Left hindlimb (tissue), 1 donor: Measurements from ENCODE around the gene GATA2.

Experiments used
- DNase-seq: peaks from one replicate; pipeline ENCODE4 v3.0.0-alpha.2; 2018

Gene GATA2

GRCh38 chr3:128501431-128501830 lies 8.4 kb upstream of the GATA2 start:
- no peak for DNase-seq

DNA sequence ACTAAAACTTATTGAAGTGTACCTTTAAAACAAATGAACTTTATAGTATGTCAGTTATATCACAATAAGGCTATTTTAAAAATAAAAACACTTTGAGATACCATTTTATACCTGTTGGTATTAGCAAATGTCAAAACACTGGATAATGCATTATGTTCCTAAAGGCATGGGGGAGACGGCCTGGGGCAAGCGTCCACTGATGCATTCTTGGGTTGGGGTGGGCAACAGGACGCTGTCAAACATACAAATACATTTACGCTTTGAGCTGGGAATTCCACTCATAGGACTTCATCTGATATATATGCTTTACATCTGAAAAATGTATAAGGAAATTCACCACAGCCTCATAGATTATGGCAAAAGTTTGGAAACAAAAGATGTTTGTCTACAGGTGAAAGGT lies 7.6 kb upstream of the GATA2 start:
- DNase-seq, result no peak

DNA sequence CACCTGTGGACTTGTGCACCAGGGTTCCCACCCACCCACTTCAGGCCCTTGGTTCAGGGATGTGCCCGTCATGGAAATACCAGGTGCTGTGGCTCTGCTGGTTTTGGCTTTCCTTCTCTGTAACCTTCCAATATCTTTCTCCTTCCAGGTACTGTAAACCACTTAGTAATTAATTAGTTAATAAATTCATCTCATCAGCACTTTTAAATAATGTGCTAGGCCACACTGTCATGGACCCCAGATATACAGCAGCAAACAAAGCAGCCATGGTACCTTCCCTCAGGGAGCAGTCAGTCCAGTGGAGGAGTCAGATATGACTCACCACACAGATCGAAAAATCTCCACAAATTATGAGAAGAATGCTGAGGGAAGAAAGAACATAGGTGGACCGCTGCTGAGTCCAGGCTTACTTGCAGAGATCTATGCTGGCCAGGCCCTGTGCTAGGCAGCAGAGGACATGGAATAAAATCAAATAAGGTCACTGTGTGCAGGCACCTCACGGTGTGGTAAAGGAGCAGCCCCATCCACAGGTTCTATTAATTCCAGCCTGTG lies 6.8 kb upstream of the GATA2 start:
- no peak for DNase-seq

DNA sequence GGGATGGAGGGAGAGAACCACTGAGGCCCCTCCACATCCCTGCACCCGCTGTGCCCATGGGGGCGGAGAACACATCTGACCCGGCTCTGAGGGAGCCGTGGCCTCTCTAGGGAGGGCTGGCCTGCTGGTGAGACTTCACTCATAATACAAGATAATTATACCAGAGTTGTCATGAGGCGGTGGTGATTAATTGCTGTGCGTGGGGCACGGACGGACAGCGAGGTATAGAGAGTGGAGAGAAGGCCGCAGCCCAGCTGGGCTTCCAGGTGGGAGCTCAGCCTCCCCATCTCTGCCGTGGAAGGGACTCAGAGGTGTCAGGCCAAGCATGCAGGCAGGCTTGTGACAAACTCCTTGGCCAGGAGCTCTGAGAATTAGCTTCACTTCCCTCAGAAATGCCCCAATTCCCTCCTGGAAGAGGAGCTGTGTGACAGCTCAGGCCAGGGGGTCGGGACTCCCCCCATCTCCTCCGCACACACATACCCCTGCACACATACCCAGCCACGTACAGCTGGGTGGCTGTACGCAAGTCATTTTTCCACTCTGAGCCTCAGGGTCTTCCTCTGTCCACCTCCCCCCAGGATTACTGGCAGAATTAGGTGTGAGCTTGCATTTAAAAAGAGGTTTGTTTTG lies 6.0 kb upstream of the GATA2 start:
- DNase-seq, result no peak

DNA sequence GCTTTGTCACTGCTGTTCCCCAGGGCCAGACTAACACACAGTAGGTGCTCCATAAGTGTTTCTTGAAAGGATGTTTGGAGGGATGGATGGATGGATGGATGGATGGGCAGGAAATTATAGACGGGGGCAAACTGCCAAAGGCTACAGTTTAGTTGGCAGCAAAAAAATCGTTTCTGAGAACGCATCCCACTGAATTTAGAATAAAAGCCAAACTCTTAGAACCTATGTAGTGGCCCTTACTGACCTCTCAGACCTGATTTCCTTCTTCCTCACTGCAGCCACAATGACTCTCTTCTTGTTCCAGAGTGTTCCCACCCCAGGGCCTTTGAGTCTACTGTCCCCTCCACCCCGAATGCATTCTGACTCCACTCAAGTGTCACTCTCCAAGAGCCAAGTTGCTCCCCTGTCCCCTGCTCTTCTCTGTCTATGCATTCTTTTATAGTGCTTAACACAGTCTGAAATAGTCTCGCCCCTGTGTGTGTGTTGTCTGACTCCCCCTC lies 5.2 kb upstream of the GATA2 start:
- DNase-seq, result no peak

GRCh38 chr3:128497305-128498126 lies 4.5 kb upstream of the GATA2 start:
- peak; percentile 74 for DNase-seq

DNA sequence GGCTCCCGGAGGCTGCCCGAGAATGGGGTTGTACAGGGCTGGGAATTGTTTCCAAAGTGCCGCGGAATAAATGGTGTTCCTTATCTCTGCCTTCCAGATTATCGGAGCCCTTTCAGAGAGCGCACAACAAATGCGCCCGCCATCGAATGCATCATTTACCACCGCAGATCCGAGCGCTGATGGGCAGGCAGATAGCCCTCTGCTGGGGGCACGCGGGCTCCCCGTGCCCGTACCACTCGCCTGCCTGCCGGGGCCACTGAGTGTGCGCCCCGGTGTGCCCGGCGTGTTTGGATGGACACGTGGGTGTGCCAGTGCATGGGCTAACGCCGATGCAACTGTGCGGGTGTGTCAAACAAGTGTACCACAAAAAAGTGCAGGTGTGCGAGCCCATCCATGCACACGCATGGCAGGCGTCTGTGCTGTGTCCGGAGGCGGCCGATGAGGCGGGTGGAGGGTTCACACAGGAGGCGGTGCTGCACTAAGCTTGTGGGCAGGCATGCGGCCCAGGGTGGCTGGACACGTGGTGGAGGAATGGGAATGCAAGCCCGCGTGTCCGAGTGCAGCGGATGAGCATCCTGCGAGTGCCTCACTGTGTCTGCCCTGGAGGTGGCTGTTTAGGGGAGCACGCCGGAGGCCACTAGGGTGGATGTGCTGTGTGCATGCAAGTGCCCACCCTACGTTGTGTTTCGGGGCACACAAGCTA lies 3.8 kb upstream of the GATA2 start:
- DNase-seq, result no peak

DNA sequence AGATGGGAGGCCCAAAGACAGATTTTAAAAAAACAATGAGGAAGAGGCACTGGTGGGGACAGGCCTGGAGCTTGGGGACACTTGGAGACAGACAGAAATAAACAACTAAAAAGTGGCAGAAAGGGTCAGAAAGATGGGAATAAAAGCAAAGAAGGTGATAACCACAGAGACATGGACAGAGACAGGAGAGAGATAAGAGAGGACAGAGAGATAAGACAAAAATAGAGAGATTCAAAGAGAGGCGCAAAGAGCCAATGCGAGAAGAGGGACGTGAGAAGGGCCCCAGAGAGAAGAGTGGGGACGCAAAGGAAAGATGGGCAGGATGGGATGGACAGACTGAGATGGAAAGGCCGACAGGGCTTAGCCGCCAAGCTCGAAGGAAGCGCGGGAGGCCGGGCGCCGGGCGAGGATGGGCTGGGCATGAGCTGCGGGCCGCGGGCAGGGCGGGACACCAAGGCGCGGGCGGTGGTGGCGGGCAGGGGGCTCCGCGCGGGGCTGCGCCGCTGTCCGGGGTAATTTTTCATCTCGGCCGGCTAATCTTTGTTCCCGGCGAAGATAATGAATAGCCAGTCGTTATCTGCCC lies 3.1 kb upstream of the GATA2 start:
- DNase-seq, result no peak

- no peak for DNase-seq
Observed at GRCh38 chr3:128495435-128495970, 2.5 kb upstream of the GATA2 start.

DNA sequence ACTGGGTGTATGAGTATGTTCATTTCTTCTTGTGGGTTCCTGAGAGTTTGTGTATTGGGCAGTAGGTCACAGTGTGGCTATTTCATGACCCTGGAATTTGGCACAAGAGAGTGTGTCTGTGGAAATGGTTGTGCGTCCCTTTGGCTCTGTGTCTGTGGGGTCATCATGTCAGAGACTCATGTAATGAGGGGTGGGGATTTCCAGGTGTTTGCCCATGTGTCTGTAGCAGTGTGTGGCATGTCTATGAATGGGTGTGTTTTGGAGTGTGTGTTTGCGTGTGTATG lies 1.3 kb upstream of the GATA2 start:
- DNase-seq, result no peak

GRCh38 chr3:128493570-128494366 lies 767 bp upstream of the GATA2 start:
- DNase-seq, result no peak

DNA sequence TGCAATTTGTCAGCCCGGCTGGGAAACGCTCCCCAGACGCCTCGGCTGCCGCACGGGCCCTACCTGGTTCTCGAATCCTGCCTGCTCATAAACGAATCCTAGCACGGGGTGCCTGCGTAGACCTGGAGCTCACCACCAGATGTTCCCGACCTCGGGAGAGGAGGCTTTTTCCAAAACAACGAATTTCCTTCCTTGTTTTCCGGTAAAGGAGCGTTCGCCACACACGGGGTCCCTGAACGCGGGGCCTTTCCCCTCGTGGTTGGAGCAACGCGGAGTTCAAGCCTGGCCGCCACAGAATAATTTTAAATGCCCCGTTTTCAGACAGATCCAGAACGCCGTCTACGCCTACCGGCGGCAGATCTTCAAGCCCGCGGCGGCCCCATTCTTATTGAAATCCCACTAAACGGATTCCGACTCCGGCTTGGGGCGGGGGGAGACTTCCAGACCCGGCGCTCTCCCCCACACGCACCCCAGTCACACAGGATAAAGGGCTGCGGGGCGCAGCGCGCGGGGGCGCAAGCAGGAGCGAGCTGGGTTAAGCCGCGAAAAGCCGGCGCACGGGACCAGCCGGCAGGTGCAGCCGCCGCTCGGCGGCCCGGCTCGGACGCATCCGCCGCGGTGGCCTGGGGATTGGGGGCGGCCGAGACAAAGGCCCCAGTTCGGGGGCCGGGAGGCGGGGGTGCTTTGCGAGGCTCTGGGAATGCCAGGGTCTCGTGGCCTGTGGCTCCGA lies 895 bp downstream of the GATA2 start:
- no peak for DNase-seq

DNA sequence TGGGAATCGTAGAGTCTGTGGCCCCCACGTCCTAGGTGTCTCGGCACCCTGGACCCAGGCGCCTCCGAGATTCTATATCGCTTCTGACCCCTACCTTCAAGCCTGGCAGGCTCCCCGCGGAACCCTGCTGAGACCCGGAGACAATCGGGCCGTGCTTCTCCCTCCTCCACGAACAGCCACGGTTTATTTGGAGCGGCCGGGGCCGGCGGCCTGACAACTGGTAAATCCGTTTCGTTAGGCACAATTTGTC lies 1.4 kb downstream of the GATA2 start:
- DNase-seq, result peak; percentile 63

GRCh38 chr3:128490915-128491690 lies 1.9 kb downstream of the GATA2 start:
- DNase-seq, result no peak

GRCh38 chr3:128490650-128490914 lies 2.4 kb downstream of the GATA2 start:
- no peak for DNase-seq

GRCh38 chr3:128489927-128490649 lies 2.9 kb downstream of the GATA2 start:
- peak; percentile 54 for DNase-seq

DNA sequence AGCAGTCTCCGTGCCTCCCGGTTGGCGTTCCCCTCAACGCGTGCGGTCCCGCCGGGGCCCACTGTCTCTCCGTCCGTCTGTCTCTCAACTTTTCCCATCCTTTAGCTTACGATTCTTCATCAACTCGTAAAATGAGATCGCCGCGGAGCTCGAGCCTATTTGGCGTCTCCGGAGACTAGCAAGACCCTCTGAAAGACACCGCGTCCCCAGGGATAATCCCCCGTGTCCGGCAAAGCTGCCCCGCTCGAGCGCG lies 3.4 kb downstream of the GATA2 start:
- DNase-seq, result peak; percentile 43

DNA sequence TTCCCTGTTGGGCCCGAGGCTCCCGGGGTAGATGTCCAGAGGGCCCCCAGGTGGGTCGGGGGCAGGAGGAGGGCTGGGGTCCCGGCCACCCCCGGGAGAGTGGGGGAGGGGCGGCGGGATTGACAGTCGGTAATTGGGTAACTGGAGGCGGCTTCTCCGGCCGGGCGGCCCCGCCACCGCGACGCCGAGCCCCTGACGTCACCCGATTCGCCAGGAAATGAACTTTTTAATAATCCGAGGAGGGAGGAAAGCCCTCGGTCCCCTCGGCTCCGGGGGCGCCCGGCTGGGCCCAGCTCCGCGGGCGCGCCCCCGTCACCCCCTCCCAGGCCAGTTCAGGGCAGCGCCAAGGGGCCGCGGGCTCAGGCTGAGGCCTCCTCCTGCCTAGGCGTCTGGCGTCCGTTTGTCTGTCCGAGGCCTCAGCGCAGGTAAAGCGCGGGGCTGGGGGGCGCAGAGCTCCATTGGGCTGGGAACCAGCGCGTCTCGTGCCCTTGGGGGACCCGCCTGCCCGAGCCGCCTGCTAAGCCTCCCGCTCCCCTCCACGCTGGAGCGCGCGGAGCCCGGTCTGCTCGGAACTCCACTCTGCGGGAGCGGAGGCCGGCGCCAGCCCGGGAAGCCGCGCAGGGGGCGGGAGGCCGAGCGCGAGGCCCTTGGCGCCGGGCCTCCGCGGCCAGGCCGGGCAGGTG lies 3.9 kb downstream of the GATA2 start:
- peak; percentile 64 for DNase-seq

GRCh38 chr3:128488636-128488990 lies 4.4 kb downstream of the GATA2 start:
- DNase-seq, result no peak
